ENCODE measurements around the gene ADAMTS16. TPM values are rescaled to one million over a fixed set of nuclear protein-coding genes. Genes with fewer than 3 reads are reported as not detected.

The ADAMTS16 gene
- polyA plus RNA-seq, 3 donors, result not detected

GRCh38 chr5:5330728-5331452 lies 190.8 kb downstream of the ADAMTS16 start:
- WGBS (ENCODE audit: insufficient coverage), result 80% methylated on average over 1 of the region's 4 CpGs
- Histone ChIP-seq H3K9me3 (replicated peaks in 1 of 2; ENCODE audit: control insufficient read depth in 1 of 2, insufficient read depth in 1 of 2, low read length in 2 of 2) (peaks cover 64 to 66% of the 10 kb centered on the region in 2 donors), H3K4me2 (replicated peaks; ENCODE audit: extremely low read depth, low read length, poor library complexity, severe bottlenecking) (no peak overlapping the region), H2AFZ (ENCODE audit: insufficient read depth, low read depth, low read length, poor library complexity, severe bottlenecking) (no peak overlapping the region), H3K4me3 (replicated peaks in 1 of 3; ENCODE audit: low read depth in 2 of 3, low read length in 3 of 3) (no peak overlapping the region), H3K36me3 (replicated peaks in 1 of 2; ENCODE audit: control insufficient read depth in 1 of 2, insufficient read depth in 2 of 2, low read length in 2 of 2) (no peaks in the 10 kb centered on the region), H3K4me1 (ENCODE audit: control insufficient read depth in 1 of 2, insufficient read depth in 2 of 2, low read length in 2 of 2) (no peaks in the 10 kb centered on the region), H3K79me2 (ENCODE audit: insufficient read depth, low read length) (no peaks in the 10 kb centered on the region), H4K20me1 (ENCODE audit: insufficient read depth, low read length) (no peaks in the 10 kb centered on the region), H3K27ac (ENCODE audit: low read depth in 1 of 2, low read length in 2 of 2) (no peak overlapping the region), H3K27me3 (ENCODE audit: control insufficient read depth in 2 of 2, insufficient read depth in 2 of 2, low read length in 2 of 2) (no peaks in the 10 kb centered on the region), H3K9ac (ENCODE audit: insufficient read depth, low read length, poor library complexity, severe bottlenecking) (no peak overlapping the region)
- Mint-ChIP-seq H3K27ac (no peak overlapping the region), H3K27me3 (ENCODE audit: low read depth in 3 of 3) (peaks cover 2% of the 10 kb centered on the region in 3 donors), H3K4me1 (no peaks in the 10 kb centered on the region), H3K36me3 (no peaks in the 10 kb centered on the region), H3K4me3 (no peak overlapping the region), H3K9me3 (peaks cover 30 to 53% (median 40%) of the 10 kb centered on the region in 7 donors)
- DNase-seq, result no peak
- no peak for TF ChIP-seq CTCF (IDR thresholded peaks at IDR 0.05)
- intact Hi-C loops (cut with micrococcal nuclease), result no loop called here

GRCh38 chr5:5331848-5332247 lies 191.7 kb downstream of the ADAMTS16 start:
- Mint-ChIP-seq H3K27ac (no peak overlapping the region), H3K4me3 (no peak overlapping the region), H3K27me3 (ENCODE audit: low read depth in 3 of 3) (peaks cover 0 to 2% (median 2%) of the 10 kb centered on the region in 3 donors), H3K36me3 (no peaks in the 10 kb centered on the region), H3K9me3 (peaks cover 21 to 49% (median 32%) of the 10 kb centered on the region in 7 donors), H3K4me1 (no peaks in the 10 kb centered on the region)
- Histone ChIP-seq H3K4me3 (replicated peaks in 1 of 3; ENCODE audit: low read depth in 2 of 3, low read length in 3 of 3) (no peak overlapping the region), H3K36me3 (replicated peaks in 1 of 2; ENCODE audit: control insufficient read depth in 1 of 2, insufficient read depth in 2 of 2, low read length in 2 of 2) (no peaks in the 10 kb centered on the region), H3K9ac (ENCODE audit: insufficient read depth, low read length, poor library complexity, severe bottlenecking) (no peak overlapping the region), H3K9me3 (replicated peaks in 1 of 2; ENCODE audit: control insufficient read depth in 1 of 2, insufficient read depth in 1 of 2, low read length in 2 of 2) (peaks cover 57 to 58% of the 10 kb centered on the region in 2 donors), H3K27me3 (ENCODE audit: control insufficient read depth in 2 of 2, insufficient read depth in 2 of 2, low read length in 2 of 2) (no peaks in the 10 kb centered on the region), H3K4me1 (ENCODE audit: control insufficient read depth in 1 of 2, insufficient read depth in 2 of 2, low read length in 2 of 2) (no peaks in the 10 kb centered on the region), H3K27ac (ENCODE audit: low read depth in 1 of 2, low read length in 2 of 2) (no peak overlapping the region), H2AFZ (ENCODE audit: insufficient read depth, low read depth, low read length, poor library complexity, severe bottlenecking) (no peak overlapping the region), H4K20me1 (ENCODE audit: insufficient read depth, low read length) (no peaks in the 10 kb centered on the region), H3K4me2 (replicated peaks; ENCODE audit: extremely low read depth, low read length, poor library complexity, severe bottlenecking) (no peak overlapping the region), H3K79me2 (ENCODE audit: insufficient read depth, low read length) (no peaks in the 10 kb centered on the region)
- no peak for DNase-seq
- intact Hi-C loops (cut with micrococcal nuclease), result no loop called here
- WGBS (ENCODE audit: insufficient coverage), result 90% methylated on average over 6 of the region's 6 CpGs
- TF ChIP-seq CTCF (IDR thresholded peaks at IDR 0.05), result no peak
